ELF-1 (cell line): ENCODE data around the gene CASQ2.
A peak's percentile ranks its signal among the peaks of the same experiment; 100 is the strongest.

Experiments used
- DNase-seq: peaks from one replicate; pipeline ENCODE4 v3.0.0-alpha.2; 2016; ENCODE audit warnings: low read depth, low spot score

CASQ2 gene

GRCh38 chr1:115729756-115730155 is 38.8 kb downstream of the CASQ2 start:
- DNase-seq: no peak

- no peak for DNase-seq
Observed at GRCh38 chr1:115728341-115728740, 40.2 kb downstream of the CASQ2 start.

- peak; percentile 66 for DNase-seq
Observed at GRCh38 chr1:115727706-115728249, 40.7 kb downstream of the CASQ2 start.

GRCh38 chr1:115726570-115726969 is 41.9 kb downstream of the CASQ2 start:
- DNase-seq: no peak

GRCh38 chr1:115726161-115726560 is 42.4 kb downstream of the CASQ2 start:
- no peak for DNase-seq

GRCh38 chr1:115725600-115725999 is 42.9 kb downstream of the CASQ2 start:
- peak; percentile 10 for DNase-seq

GRCh38 chr1:115723756-115724155 is 44.8 kb downstream of the CASQ2 start:
- DNase-seq: no peak

GRCh38 chr1:115722221-115722620 is 46.3 kb downstream of the CASQ2 start:
- DNase-seq: no peak

- no peak for DNase-seq
Observed at GRCh38 chr1:115719285-115719684, 49.2 kb downstream of the CASQ2 start.

- peak; percentile 82 for DNase-seq
Observed at GRCh38 chr1:115718011-115718754, 50.3 kb downstream of the CASQ2 start.

GRCh38 chr1:115717541-115717940 is 51.0 kb downstream of the CASQ2 start:
- DNase-seq: peak; percentile 60

- peak; percentile 93 for DNase-seq
Observed at GRCh38 chr1:115714572-115715141, 53.9 kb downstream of the CASQ2 start.

- DNase-seq: peak; percentile 19
Observed at GRCh38 chr1:115713906-115714305, 54.6 kb downstream of the CASQ2 start.

- peak; percentile 81 for DNase-seq
Observed at GRCh38 chr1:115712911-115713609, 55.5 kb downstream of the CASQ2 start.

GRCh38 chr1:115710859-115711624 is 57.5 kb downstream of the CASQ2 start:
- DNase-seq: peak; percentile 13

- DNase-seq: peak; percentile 88
Observed at GRCh38 chr1:115706587-115707425, 61.7 kb downstream of the CASQ2 start.

- no peak for DNase-seq
Observed at GRCh38 chr1:115705963-115706362, 62.6 kb downstream of the CASQ2 start.

- peak; percentile 58 for DNase-seq
Observed at GRCh38 chr1:115705085-115705951, 63.2 kb downstream of the CASQ2 start.

GRCh38 chr1:115702959-115703358 is 65.6 kb downstream of the CASQ2 start:
- no peak for DNase-seq

- no peak for DNase-seq
Observed at GRCh38 chr1:115701090-115701489, 67.4 kb downstream of the CASQ2 start.
